Iris pigment epithelial cell (primary cell): ENCODE results near the gene ATOSA.
A peak's percentile ranks its signal among the peaks of the same experiment; 100 is the strongest.

Experiments used
- DNase-seq: peaks from one replicate; pipeline ENCODE4 v3.0.0-alpha.2; 2011; ENCODE audit warnings: low read depth

ATOSA gene

GRCh38 chr15:52651868-52652267 lies 27.3 kb downstream of the ATOSA start:
- peak; percentile 99 for DNase-seq

DNA sequence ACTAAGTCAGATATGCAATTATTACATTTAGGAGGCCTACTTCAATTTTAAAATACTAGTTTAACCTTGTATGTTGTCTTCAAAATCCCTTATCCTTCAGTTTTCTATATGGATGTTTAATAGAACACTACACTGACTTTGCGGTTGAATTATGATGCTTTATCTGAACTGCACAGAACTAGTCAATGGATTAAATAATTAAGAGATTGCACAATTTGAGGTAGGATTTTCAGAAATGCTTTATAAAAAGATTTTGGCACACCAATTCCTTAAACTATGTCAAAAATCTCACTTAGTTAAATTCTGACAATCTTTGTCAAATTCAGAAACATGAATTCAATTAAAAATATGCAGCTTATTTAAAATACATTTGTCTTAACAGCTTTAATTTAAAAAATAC lies 28.1 kb downstream of the ATOSA start:
- no peak for DNase-seq

DNA sequence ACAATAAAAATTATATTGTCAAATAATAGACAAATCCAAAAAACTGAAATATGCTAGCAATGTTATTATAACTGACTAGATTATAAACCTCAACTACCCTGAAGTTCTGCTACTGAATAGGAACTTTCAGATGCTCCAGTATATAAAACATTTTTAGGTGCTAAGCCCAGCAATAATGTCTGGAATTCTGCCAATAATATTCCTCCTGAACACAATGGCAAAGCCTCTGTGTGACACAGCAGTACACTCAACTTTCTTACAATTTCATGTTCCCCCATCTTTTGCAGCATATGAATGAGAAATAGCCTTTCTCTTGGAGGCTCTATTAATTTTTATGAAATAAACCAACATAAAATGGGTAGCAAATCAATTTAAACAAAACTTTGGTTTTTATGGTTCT lies 29.5 kb downstream of the ATOSA start:
- no peak for DNase-seq

- DNase-seq: no peak
Measured at GRCh38 chr15:52645916-52646315, 33.3 kb downstream of the ATOSA start.

DNA sequence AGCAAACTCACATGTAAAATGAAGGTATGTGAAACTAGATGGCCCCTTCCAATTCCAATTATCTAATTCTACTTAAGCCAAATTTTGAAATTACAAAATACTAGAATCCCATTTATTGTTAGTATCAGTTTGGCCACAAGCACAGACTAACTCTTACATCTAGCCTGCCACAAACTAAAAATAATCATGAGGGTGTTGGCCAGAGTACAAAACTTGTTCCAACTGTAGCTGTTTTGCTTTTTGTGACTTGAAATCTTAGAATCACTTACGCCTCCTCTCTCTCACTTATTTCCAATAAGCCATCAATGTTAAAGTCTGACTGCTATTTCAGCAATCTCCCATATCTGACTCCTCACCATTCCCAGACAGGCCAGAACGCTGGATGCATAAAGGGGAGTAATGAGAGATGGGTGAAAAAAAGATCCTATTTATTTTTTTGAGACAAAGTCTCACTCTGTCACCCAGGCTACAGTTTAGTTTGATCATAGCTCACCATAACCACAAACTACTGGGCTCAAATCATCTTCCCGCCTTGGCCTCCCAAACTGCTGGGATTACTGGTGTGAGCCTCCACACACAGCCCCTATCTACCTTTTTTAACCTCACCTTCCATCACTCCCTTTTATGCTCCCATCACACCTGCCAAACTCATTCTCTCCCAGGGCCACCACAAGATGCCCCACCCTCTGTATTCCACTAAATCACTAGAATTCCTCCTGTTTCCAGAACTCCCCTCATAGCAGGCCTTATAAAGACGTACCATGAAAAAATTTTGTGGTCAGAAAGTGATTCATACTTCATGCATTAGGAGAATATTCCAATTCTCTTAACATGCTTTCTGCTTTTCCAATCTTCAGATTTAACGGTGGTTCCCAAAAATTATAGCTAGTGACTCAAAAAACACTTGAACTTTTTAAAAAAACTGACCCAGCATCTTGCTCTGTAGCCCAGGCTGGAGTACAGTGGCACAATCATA lies 36.5 kb downstream of the ATOSA start:
- peak; percentile 72 for DNase-seq

DNA sequence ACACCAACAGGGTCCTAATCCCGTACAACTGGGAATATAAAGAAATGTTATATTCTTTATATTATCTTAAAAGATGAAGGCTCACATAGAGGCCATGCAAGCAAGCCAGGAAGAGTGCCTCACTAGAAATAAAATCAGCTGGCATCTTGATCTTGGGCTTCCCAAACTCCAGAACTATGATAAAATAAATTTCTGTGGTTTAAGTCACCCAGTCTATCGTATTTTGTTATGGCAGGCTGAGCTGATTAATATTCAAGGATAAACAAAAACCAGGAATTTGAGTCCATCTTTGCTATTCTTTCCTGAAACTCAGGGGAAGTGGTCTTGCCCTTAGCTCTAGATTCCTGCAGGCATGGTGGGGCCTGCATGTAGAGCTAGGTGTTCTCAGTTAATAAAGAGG lies 42.7 kb downstream of the ATOSA start:
- DNase-seq: no peak

GRCh38 chr15:52635908-52636307 lies 43.3 kb downstream of the ATOSA start:
- no peak for DNase-seq
